ENCODE results near the gene URGCP. TPM values are rescaled to one million over a fixed set of nuclear protein-coding genes. Genes with fewer than 3 reads are reported as not detected.

Gene URGCP
- total and polyA plus RNA-seq, 10 of the 15 experiments (the other 5 are each of a cell fraction or from before 2014, with no cell fraction given), result 2.0 to 29.7 (median 17.5) TPM

- TF ChIP-seq BACH1 (IDR thresholded peaks at IDR 0.05; ENCODE audit: borderline replicate concordance) (peak; percentile 62; the same call in 1 of the 2 replicates), FOXM1 (IDR thresholded peaks at IDR 0.05; ENCODE audit: low read depth, low read length) (no peak), LARP7 (IDR thresholded peaks at IDR 0.05) (peak; percentile 65; the same call in 1 of the 2 replicates), STAT3 (IDR thresholded peaks at IDR 0.05; ENCODE audit: low read depth, low read length) (no peak), EGR1 (IDR thresholded peaks at IDR 0.05; ENCODE audit: borderline replicate concordance in 1 of 2, low read depth in 2 of 2, low read length in 2 of 2) (peak in 1 of 2 experiments; percentile 64; a peak in 2 of 3 replicates), POLR2A (IDR thresholded peaks at IDR 0.05; ENCODE audit: low read depth, low read length) (peak; percentile 82), HDAC2 (IDR thresholded peaks at IDR 0.05) (no peak), BMI1 (IDR thresholded peaks at IDR 0.05; ENCODE audit: borderline replicate concordance) (no peak), JUND (IDR thresholded peaks at IDR 0.05; ENCODE audit: low read depth, low read length) (no peak), ZSCAN29 (IDR thresholded peaks at IDR 0.05) (no peak), GATAD2B (conservative IDR thresholded peaks at IDR 0.05; ENCODE audit: low read depth) (peak; percentile 27; the same call in 1 of the 2 replicates), MYB (IDR thresholded peaks at IDR 0.05; ENCODE audit: borderline replicate concordance, low read depth, low read length) (no peak), POLR2AphosphoS5 (IDR thresholded peaks at IDR 0.05; ENCODE audit: low read length) (peak; percentile 50; the same call in 1 of the 2 replicates), BCLAF1 (IDR thresholded peaks at IDR 0.05) (no peak), HDAC6 (IDR thresholded peaks at IDR 0.05; ENCODE audit: unreplicated experiment) (no peak), YY1 (IDR thresholded peaks at IDR 0.05; ENCODE audit: low read depth, low read length) (peak; percentile 90), SMARCA5 (IDR thresholded peaks at IDR 0.05) (peak; percentile 68), USF2 (IDR thresholded peaks at IDR 0.05; ENCODE audit: borderline replicate concordance, low read depth, low read length) (no peak), BHLHE40 (IDR thresholded peaks at IDR 0.05; ENCODE audit: borderline replicate concordance in 1 of 2, low read depth in 2 of 2, low read length in 1 of 2) (peak in 1 of 2 experiments; percentile 47; a peak in 1 of 4 replicates), NFYA (IDR thresholded peaks at IDR 0.05; ENCODE audit: borderline replicate concordance, low read depth, low read length) (no peak), RB1 (IDR thresholded peaks at IDR 0.05; ENCODE audit: borderline replicate concordance) (peak; percentile 62; the same call in 1 of the 2 replicates), TCF12 (IDR thresholded peaks at IDR 0.05; ENCODE audit: low read depth, low read length) (0 out of 2 replicates have a peak, but pooled peaks have one; percentile 40), NFIC (IDR thresholded peaks at IDR 0.05; ENCODE audit: low read depth, low read length) (no peak)
- TF ChIP-seq, protein P1, sequence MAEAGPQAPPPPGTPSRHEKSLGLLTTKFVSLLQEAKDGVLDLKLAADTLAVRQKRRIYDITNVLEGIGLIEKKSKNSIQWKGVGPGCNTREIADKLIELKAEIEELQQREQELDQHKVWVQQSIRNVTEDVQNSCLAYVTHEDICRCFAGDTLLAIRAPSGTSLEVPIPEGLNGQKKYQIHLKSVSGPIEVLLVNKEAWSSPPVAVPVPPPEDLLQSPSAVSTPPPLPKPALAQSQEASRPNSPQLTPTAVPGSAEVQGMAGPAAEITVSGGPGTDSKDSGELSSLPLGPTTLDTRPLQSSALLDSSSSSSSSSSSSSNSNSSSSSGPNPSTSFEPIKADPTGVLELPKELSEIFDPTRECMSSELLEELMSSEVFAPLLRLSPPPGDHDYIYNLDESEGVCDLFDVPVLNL (IDR thresholded peaks at IDR 0.05; ENCODE audit: low read depth, low read length), result no peak
Observed at GRCh38 chr7:43906331-43907010, at the start of gene URGCP (continued).
